Upper lobe of left lung (tissue), 6 donors: ENCODE results near the gene GTF2A2. TPM values are rescaled to one million over a fixed set of nuclear protein-coding genes. Genes with fewer than 3 reads are reported as not detected.
A peak's percentile ranks its signal among the peaks of the same experiment; 100 is the strongest.

Experiments
- ATAC-seq, 2 donors: fragments of 200-7000 bp; cut with Tn5 transposase; one replicate each; pipeline ENCODE4 v1.9.1; 2022; ENCODE audit warnings: mild to moderate bottlenecking in 2 of 2, moderate library complexity in 2 of 2; ENCODE audit not compliant: low FRiP score in 2 of 2
- DNase-seq, 2 donors: peaks; one replicate each; pipeline ENCODE4 v3.0.0-alpha.2; 2019 to 2020
- H3K27ac ChIP-seq, 4 donors: fragments of 200-600 bp; sonication (generic); one replicate each; pipeline ENCODE4 v1.5.1; 2016 to 2019
- H3K27me3 ChIP-seq, 4 donors: fragments of 200-600 bp; sonication (generic); one replicate each; pipeline ENCODE4 v1.5.1; 2017 to 2019
- H3K36me3 ChIP-seq, 4 donors: fragments of 200-600 bp; sonication (generic); one replicate each; pipeline ENCODE4 v1.5.1; 2016 to 2019
- H3K4me1 ChIP-seq, 4 donors: fragments of 200-600 bp; sonication (generic); one replicate each; pipeline ENCODE4 v1.5.1; 2018 to 2019
- H3K4me3 ChIP-seq, 4 donors: fragments of 200-600 bp; sonication (generic); one replicate each; pipeline ENCODE4 v1.5.1; 2017 to 2019; ENCODE audit warnings: mild to moderate bottlenecking in 2 of 4, moderate library complexity in 1 of 4
- H3K9me3 ChIP-seq, 4 donors: fragments of 200-600 bp; sonication (generic); one replicate each; pipeline ENCODE4 v1.5.1; 2018 to 2019
- EP300 ChIP-seq, 4 donors: sonication (generic); formaldehyde crosslinking; IDR thresholded peaks; one replicate each; pipeline ENCODE4 v1.5.1; 2017; ENCODE audit warnings: antibody characterized with exemption in 4 of 4, control low read depth in 2 of 4
- POLR2A ChIP-seq, 4 donors: fragments of 450-650 bp; IDR thresholded peaks; one replicate each; pipeline ENCODE4 v1.5.1; 2016 to 2017; ENCODE audit warnings: antibody characterized with exemption in 4 of 4, mild to moderate bottlenecking in 2 of 4
- POLR2AphosphoS5 ChIP-seq, 2 donors: sonication (generic); formaldehyde crosslinking; IDR thresholded peaks; one replicate each; pipeline ENCODE4 v1.5.1; 2017; ENCODE audit warnings: antibody characterized with exemption in 2 of 2
- WGBS, 2 donors: methylation state at CpG; one replicate each; pipeline ENCODE4 v1.1.5; 2017 to 2018; 5-methylcytosine and 5-hydroxymethylcytosine counted together
- total RNA-seq, 6 donors: library from RNA; depleted of rRNA in 4 of 6; stranded (reverse); fragments of >200 nt in 4 of 6; gene quantifications; one replicate each; pipeline versions ENCODE4 v1.1.0 to v1.2.1, GENCODE V29; 2016 to 2021
- TF ChIP-seq, protein P1 (sequence below), 6 experiments: fragments of 450-650 bp in 4 of 6; fragments of 200-600 bp in 2 of 6; sonication (generic) in 2 of 6; IDR thresholded peaks; one replicate each; pipeline ENCODE4 v1.5.1; 2016 to 2019; ENCODE audit warnings: antibody characterized with exemption in 6 of 6
- donor health status: DM: no; HTN: no; CAD: no; lungs with moderate emphysema.
- donor health status: DM: no; HTN: yes; CAD: no; lungs with severe emphysema.

The GTF2A2 gene
- total RNA-seq, 6 donors from 2014 or later, result 5.5 to 80.1 (median 30.2) TPM

GRCh38 chr15:59594493-59594942 is 62.8 kb downstream of the GTF2A2 start:
- Histone ChIP-seq H3K9me3 (no peaks in the 10 kb centered on the region), H3K36me3 (no peaks in the 10 kb centered on the region), H3K4me1 (no peaks in the 10 kb centered on the region), H3K4me3 (no peak overlapping the region), H3K27ac (peak overlapping the region in 1 of 4 donors; percentile 6), H3K27me3 (no peaks in the 10 kb centered on the region)
- 51 to 56% methylated on average over 3 of the region's 3 CpGs for whole genome bisulfite sequencing, 2 donors
- ATAC-seq (peak in 1 of 2 donors; percentile 36), DNase-seq (peak in 1 of 2 donors; percentile 22)
- no peak for TF ChIP-seq EP300 (IDR thresholded peaks at IDR 0.05)
- TF ChIP-seq, protein P1, sequence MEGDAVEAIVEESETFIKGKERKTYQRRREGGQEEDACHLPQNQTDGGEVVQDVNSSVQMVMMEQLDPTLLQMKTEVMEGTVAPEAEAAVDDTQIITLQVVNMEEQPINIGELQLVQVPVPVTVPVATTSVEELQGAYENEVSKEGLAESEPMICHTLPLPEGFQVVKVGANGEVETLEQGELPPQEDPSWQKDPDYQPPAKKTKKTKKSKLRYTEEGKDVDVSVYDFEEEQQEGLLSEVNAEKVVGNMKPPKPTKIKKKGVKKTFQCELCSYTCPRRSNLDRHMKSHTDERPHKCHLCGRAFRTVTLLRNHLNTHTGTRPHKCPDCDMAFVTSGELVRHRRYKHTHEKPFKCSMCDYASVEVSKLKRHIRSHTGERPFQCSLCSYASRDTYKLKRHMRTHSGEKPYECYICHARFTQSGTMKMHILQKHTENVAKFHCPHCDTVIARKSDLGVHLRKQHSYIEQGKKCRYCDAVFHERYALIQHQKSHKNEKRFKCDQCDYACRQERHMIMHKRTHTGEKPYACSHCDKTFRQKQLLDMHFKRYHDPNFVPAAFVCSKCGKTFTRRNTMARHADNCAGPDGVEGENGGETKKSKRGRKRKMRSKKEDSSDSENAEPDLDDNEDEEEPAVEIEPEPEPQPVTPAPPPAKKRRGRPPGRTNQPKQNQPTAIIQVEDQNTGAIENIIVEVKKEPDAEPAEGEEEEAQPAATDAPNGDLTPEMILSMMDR (IDR thresholded peaks at IDR 0.05), result no peak
- TF ChIP-seq POLR2AphosphoS5 (IDR thresholded peaks at IDR 0.05), result no peak
- no peak for TF ChIP-seq POLR2A (IDR thresholded peaks at IDR 0.05)

DNA sequence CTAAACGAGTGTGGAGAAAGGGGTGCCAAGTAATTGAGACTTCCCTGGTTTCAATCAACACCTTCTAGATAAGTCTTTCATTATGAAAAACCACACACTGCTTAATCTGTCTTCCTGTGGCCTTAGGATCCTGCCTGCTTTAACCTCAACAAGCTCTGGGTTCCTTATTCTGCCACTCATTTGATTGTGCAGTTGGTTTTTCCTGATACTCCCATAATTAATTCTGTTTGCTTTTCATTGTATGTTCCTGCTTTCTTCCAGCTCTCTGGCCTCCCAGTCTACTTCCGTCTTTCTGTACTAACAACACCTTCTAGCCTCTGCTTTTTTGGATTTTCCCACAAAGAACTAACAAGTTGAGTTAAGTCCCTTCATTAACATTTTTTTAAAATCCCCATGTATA is 66.0 kb downstream of the GTF2A2 start:
- H3K4me1 ChIP-seq, result peaks cover 0 to 4% (median 0%) of the 10 kb centered on the region in 4 donors
- 26 to 27% methylated on average over 2 of the region's 2 CpGs for WGBS, 2 donors

GRCh38 chr15:59590027-59590426 is 67.3 kb downstream of the GTF2A2 start:
- Histone ChIP-seq H3K9me3 (no peaks in the 10 kb centered on the region), H3K4me1 (peaks cover 0 to 4% (median 0%) of the 10 kb centered on the region in 4 donors), H3K27ac (no peak overlapping the region), H3K36me3 (no peaks in the 10 kb centered on the region), H3K4me3 (no peak overlapping the region), H3K27me3 (no peaks in the 10 kb centered on the region)
- no peak for TF ChIP-seq EP300 (IDR thresholded peaks at IDR 0.05)
- no peak for TF ChIP-seq POLR2A (IDR thresholded peaks at IDR 0.05)
- DNase-seq (no peak), ATAC-seq (no peak)
- WGBS, 2 donors, result 69 to 79% methylated on average over 7 of the region's 7 CpGs

More for the DNA sequence above, 66.0 kb downstream of the GTF2A2 start:
- ATAC-seq, result no peak
- H3K4me3 ChIP-seq, result no peak overlapping the region
- H3K27me3 ChIP-seq, result no peaks in the 10 kb centered on the region
- no peaks in the 10 kb centered on the region for H3K9me3 ChIP-seq
- TF ChIP-seq POLR2A (IDR thresholded peaks at IDR 0.05) (no peak), POLR2AphosphoS5 (IDR thresholded peaks at IDR 0.05) (no peak), EP300 (IDR thresholded peaks at IDR 0.05) (no peak)
- TF ChIP-seq, protein P1 (IDR thresholded peaks at IDR 0.05), result no peak
- no peak for DNase-seq
- H3K27ac ChIP-seq, result no peak overlapping the region
- H3K36me3 ChIP-seq, result no peaks in the 10 kb centered on the region

Other genes starting within 250 kb of the GTF2A2 start
- gene FAM81A, start 219.3 kb downstream of the GTF2A2 start, total RNA-seq, result 10 to 100 TPM in 1 of 6 donors, 1 to 10 TPM in 1, under 1 TPM in 3, not detected in 1; 0.11 to 10.8 (median 0.80) TPM
- gene GCNT3, start 45.7 kb downstream of the GTF2A2 start, total RNA-seq, result 1 to 10 TPM in 3 of 6 donors, under 1 TPM in 1, not detected in 2; 0.30 to 5.7 (median 1.6) TPM
- gene BNIP2, start 31.8 kb upstream of the GTF2A2 start, total RNA-seq, result 100 to 1,000 TPM in 4 of 6 donors, 10 to 100 TPM in 2; 95.0 to 286 (median 152) TPM